B cell (primary cell): ENCODE measurements around the gene CYP26C1.

Experiments used
- EZH2 ChIP-seq: IDR thresholded peaks from 2 replicates; pipeline ENCODE4 v1.6.1; 2012; ENCODE audit warnings: borderline replicate concordance, low read depth, mild to moderate bottlenecking, moderate library complexity, low read length; ENCODE audit not compliant: insufficient read depth, poor library complexity, severe bottlenecking
- TF ChIP-seq, protein P1 (sequence below): fragments of 200-600 bp; IDR thresholded peaks from one replicate; pipeline ENCODE4 v1.8.0; 2022; ENCODE audit warnings: antibody characterized with exemption, mild to moderate bottlenecking

DNA sequence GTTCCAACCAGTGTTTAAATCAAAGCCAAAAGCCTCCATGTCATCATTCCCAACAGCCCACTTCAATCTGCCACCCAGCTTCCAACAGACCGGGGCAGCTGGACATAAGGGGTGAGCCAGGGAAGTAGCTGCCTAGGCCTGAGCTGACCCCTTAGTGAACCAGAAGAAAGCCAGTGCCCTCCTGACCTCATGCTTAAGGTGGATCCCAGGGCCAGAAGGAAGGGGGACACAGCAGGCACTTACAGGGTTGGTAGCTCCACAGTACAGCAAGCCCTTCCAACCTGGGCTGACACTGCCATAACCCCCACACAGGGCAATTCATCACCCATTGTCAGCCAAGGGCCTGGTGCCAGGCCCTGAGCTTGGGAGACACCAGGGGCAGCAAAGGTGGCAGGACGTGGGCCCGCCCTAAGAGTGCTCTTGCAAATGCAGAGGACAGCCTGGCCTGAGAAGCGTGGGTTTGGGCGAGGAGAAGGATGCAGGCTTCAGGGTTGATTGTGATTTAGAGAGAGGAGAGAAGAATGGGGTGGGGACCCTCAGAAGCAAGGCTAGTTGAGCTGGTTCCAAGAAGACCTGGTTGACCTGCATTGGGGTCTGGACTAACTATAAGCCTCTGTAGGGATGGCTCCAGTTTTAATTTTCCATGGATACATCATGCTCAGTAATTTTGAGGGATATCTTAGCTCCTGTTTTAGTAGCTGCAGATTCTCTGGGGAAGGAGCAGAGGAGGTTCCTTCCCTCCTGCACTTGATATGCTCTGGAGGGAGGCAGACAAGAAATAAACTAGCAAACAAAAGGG, 10.0 kb downstream of the CYP26C1 start:
- TF ChIP-seq, protein P1, sequence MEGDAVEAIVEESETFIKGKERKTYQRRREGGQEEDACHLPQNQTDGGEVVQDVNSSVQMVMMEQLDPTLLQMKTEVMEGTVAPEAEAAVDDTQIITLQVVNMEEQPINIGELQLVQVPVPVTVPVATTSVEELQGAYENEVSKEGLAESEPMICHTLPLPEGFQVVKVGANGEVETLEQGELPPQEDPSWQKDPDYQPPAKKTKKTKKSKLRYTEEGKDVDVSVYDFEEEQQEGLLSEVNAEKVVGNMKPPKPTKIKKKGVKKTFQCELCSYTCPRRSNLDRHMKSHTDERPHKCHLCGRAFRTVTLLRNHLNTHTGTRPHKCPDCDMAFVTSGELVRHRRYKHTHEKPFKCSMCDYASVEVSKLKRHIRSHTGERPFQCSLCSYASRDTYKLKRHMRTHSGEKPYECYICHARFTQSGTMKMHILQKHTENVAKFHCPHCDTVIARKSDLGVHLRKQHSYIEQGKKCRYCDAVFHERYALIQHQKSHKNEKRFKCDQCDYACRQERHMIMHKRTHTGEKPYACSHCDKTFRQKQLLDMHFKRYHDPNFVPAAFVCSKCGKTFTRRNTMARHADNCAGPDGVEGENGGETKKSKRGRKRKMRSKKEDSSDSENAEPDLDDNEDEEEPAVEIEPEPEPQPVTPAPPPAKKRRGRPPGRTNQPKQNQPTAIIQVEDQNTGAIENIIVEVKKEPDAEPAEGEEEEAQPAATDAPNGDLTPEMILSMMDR, result no peak
- no peak for TF ChIP-seq EZH2
